Cardiac muscle cell (in vitro differentiated cells and primary cell): ENCODE data around the gene HHAT. TPM values are rescaled to one million over a fixed set of nuclear protein-coding genes. Genes with fewer than 3 reads are reported as not detected.

ENCODE experiments used
- DNase-seq, 2 donors: peaks; one replicate each; pipeline versions ENCODE4 v3.0.0 to v3.0.0-alpha.2; 2010 to 2017; ENCODE audit warnings: low read depth in 1 of 2, low spot score in 1 of 2
- H3K27ac ChIP-seq: fragments of 200-600 bp; sonication (generic); 2 replicates; pipeline ENCODE4 v1.5.1; 2016
- H3K27me3 ChIP-seq: fragments of 200-600 bp; sonication (generic); 2 replicates; pipeline ENCODE4 v1.6.0; 2016; ENCODE audit warnings: control low read depth
- H3K36me3 ChIP-seq: fragments of 200-600 bp; sonication (generic); 2 replicates; pipeline ENCODE4 v1.5.1; 2016; ENCODE audit warnings: control low read depth
- H3K4me1 ChIP-seq: fragments of 200-600 bp; sonication (generic); 2 replicates; pipeline ENCODE4 v1.8.1; 2017; ENCODE audit warnings: low read depth, mild to moderate bottlenecking, mixed run types
- H3K4me3 ChIP-seq: fragments of 200-600 bp; sonication (generic); 2 replicates; pipeline ENCODE4 v1.5.1; 2016; ENCODE audit warnings: mild to moderate bottlenecking
- H3K9me3 ChIP-seq: fragments of 200-600 bp; sonication (generic); 2 replicates; pipeline ENCODE4 v1.5.1; 2017; ENCODE audit warnings: low read depth, mild to moderate bottlenecking, control low read depth
- polyA plus RNA-seq: library from polyadenylated mRNA; unstranded; fragments of >200 nt; fragmentation: Nextera tagmentation; extraction: Ambion mirVana; gene quantifications from 2 replicates; pipeline ENCODE4 v1.2.1, GENCODE V29; 2016
- total RNA-seq: library from RNA; depleted of rRNA; stranded (reverse); fragments of >200 nt; gene quantifications from 2 replicates; pipeline ENCODE4 v1.2.3, GENCODE V29; 2016
- TF ChIP-seq, protein P1 (sequence below): IDR thresholded peaks from 2 replicates; pipeline ENCODE4 v1.5.1; 2012; ENCODE audit warnings: low read depth, mild to moderate bottlenecking, low read length

HHAT gene
- total RNA-seq (5.0 and 8.4 TPM in 2 replicates), polyA plus RNA-seq (3.6 and 6.1 TPM in 2 replicates)

GRCh38 chr1:210328746-210329503 lies at the start of gene HHAT:
Gene HHAT, plus strand, starts transcription at chr1:210328902. Its CDS starts 20,074 bp downstream, at chr1:210348976.
- Histone ChIP-seq H3K4me3 (peak within 1 kb of the TSS; percentile 60), H3K4me1 (peaks cover 12% of the 10 kb centered on the region), H3K27me3 (peaks cover 8% of the 10 kb centered on the region), H3K36me3 (no peaks in the 10 kb centered on the region), H3K27ac (peak within 1 kb of the TSS; percentile 77), H3K9me3 (no peaks in the 10 kb centered on the region)
- TF ChIP-seq, protein P1, sequence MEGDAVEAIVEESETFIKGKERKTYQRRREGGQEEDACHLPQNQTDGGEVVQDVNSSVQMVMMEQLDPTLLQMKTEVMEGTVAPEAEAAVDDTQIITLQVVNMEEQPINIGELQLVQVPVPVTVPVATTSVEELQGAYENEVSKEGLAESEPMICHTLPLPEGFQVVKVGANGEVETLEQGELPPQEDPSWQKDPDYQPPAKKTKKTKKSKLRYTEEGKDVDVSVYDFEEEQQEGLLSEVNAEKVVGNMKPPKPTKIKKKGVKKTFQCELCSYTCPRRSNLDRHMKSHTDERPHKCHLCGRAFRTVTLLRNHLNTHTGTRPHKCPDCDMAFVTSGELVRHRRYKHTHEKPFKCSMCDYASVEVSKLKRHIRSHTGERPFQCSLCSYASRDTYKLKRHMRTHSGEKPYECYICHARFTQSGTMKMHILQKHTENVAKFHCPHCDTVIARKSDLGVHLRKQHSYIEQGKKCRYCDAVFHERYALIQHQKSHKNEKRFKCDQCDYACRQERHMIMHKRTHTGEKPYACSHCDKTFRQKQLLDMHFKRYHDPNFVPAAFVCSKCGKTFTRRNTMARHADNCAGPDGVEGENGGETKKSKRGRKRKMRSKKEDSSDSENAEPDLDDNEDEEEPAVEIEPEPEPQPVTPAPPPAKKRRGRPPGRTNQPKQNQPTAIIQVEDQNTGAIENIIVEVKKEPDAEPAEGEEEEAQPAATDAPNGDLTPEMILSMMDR, result no peak
- DNase-seq, result peak; percentile 86 to 87

DNA sequence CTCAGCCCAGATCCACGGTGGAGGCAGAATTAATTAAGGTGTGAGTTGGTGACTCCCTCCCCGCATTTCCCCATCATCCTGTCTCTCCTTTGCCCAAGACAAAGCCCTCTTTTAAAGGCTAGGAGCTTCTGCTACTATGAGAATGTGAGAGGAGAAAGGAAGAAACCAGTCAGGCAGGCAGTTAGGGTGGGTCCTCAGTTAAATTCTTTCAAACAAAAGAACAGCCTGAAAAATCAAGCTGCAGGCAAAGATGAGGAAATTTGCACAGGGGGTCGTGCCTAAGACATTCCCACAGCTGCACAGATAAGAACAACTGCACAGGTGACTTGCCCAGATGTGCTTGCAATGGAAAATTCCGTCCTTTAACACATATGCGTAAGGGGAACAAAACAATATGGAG lies 48.5 kb upstream of the HHAT start:
- TF ChIP-seq, protein P1, result no peak
- Histone ChIP-seq H3K4me3 (no peak overlapping the region), H3K9me3 (no peaks in the 10 kb centered on the region)

GRCh38 chr1:210288116-210288515 lies 40.6 kb upstream of the HHAT start:
- Histone ChIP-seq H3K36me3 (no peaks in the 10 kb centered on the region), H3K4me1 (no peaks in the 10 kb centered on the region), H3K4me3 (no peak overlapping the region), H3K9me3 (no peaks in the 10 kb centered on the region), H3K27me3 (no peaks in the 10 kb centered on the region), H3K27ac (no peak overlapping the region)
- DNase-seq, result no peak
- TF ChIP-seq, protein P1, result no peak

More for the DNA sequence above, 48.5 kb upstream of the HHAT start:
- H3K27ac ChIP-seq, result no peak overlapping the region
- no peak for DNase-seq
- H3K4me1 ChIP-seq, result no peaks in the 10 kb centered on the region
- no peaks in the 10 kb centered on the region for H3K27me3 ChIP-seq
- H3K36me3 ChIP-seq, result no peaks in the 10 kb centered on the region

DNA sequence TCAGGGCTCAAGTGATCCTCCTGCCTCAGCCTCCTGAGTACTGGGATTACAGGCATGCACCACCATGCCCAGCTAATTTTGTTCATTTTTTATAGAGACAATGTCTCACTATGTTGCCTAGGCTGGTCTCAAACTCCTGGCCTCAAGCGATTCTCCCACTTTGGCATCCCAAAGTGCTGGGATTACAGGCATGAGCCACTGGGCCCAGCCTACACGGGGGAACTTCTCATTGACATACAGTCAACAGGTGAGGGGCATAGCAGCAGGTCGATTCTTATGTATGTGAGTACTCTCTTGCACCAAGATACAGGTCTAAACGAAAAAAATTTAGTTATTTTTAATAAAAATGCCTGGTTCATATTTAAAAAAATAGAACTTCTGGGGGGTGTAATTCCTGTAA lies 39.5 kb upstream of the HHAT start:
- Histone ChIP-seq H3K9me3 (no peaks in the 10 kb centered on the region), H3K4me3 (no peak overlapping the region), H3K4me1 (no peaks in the 10 kb centered on the region), H3K27me3 (no peaks in the 10 kb centered on the region), H3K27ac (no peak overlapping the region), H3K36me3 (no peaks in the 10 kb centered on the region)
- TF ChIP-seq, protein P1, result no peak
- DNase-seq, result no peak

DNA sequence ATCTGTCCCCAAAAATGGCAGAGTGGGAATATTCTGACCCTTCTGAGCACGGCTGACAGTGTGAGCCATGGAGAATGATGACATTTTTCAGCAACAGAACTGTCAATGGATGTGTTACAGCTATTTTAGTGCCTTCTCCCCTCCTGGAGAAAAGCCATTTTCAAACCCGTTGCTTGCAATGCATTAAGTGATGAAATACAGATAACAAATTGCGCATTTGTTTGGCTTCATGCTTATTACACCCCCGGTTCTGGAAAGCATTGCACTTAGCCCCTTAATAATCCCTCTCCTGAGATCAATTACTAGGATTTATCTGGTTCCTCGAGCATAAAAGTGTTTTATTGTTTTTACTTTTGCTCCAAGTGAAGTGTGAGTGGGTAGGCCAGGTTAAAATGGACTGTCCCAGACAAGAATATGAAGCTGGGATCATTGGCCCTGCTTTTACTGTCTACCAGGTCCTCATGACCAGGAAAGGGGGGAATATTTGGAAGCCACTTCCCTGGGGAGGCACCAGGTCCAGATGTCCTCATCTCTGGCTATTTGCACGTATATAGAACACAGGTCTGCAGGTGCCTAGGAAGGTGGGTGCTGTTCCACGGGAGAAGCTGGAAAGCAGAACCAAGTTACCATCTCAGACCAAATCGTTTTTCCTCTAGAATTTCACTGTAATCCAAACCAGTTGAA lies 37.5 kb upstream of the HHAT start:
- DNase-seq, result peak in 1 of 2 donors; percentile 21
- H3K4me1 ChIP-seq, result peaks cover 11% of the 10 kb centered on the region
- H3K27ac ChIP-seq, result no peak overlapping the region
- TF ChIP-seq, protein P1, result no peak
- no peak overlapping the region for H3K4me3 ChIP-seq
- H3K27me3 ChIP-seq, result no peaks in the 10 kb centered on the region
- no peaks in the 10 kb centered on the region for H3K36me3 ChIP-seq
- no peaks in the 10 kb centered on the region for H3K9me3 ChIP-seq
